Epidermal melanocyte (primary cell): Measurements from ENCODE around the gene KLHL29.
A peak's percentile ranks its signal among the peaks of the same experiment; 100 is the strongest.

Experiments
- DNase-seq: peaks from one replicate; pipeline ENCODE4 v3.0.0; 2011; ENCODE audit warnings: low spot score; ENCODE audit not compliant: insufficient read length

KLHL29 gene

DNA sequence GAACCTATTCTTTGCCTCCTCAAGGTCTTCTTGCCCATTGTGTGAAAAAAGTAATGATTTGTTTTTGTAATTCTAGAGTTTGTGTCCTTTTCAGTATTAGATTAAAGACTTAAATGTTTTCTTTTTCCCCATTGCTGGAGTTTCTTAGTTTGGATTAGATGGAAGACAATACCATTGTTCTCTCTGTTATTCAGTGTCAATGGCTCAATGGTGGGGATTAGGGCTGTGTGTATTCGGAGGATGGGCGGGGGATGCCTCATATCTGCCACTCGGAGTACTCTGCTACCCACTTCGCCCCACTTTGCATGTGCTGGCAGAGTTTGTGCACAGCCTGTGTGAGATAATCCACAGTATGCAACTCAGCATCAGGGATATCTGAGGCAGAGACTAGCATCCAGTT lies 90.1 kb downstream of the KLHL29 start:
- DNase-seq: no peak

DNA sequence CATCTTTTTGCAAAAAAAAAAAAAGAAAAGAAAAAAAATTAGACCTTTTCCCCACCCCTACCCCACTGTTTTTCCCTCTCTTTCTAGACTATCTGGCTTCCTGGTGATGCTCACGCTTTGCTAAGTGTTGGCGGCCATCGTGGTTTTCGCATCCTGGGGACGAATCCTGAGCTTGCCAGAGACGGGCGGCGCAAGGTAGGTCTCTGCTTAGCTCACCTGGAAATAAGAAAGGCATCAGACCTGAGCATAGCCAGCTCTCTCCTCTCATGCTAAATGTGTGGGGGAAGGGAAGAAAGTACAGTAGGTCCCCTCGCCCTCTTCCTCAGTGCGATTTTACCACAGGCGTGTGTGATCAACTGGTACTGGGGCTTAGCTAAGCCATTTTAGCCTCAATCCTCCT lies 90.5 kb downstream of the KLHL29 start:
- DNase-seq: no peak

DNA sequence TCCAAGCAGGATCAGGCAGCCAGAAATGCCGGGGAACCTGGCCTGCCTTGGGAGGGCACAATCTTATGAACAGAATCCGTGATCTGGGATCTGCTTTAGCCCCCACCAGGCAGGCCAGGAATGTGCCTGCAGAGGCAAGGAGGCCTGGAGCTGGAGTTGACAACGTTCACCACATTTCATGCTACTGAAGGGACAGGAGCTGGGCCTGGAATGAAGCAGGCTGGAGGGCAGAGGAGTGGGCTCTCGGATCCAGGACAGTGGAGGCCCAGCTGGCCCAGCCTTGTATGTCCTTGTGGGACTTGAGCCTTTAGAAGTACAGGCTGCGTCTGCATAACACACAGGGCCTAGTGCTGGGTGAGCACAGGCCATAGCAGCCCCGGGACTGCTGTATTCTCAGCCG lies 91.8 kb downstream of the KLHL29 start:
- DNase-seq: no peak

DNA sequence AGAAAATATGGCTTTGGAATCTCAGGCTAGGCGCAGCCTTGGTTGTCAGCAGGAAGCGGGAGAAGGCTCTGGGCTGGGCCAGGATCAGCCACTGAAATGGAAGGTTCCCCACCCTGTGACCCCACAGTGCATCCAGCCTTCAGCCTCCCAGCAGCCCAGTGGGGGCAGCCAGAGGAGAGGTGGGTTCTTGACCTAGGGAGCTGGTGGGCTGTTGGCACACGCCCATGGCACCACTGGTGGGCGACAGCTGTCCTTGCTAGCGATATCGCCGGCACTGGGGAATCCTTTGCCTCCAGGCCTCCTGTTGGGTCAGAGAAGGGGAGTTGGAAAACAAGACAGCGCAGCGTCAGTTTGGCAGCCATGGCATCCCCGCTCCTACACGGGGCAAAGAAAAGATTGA lies 92.4 kb downstream of the KLHL29 start:
- no peak for DNase-seq

DNA sequence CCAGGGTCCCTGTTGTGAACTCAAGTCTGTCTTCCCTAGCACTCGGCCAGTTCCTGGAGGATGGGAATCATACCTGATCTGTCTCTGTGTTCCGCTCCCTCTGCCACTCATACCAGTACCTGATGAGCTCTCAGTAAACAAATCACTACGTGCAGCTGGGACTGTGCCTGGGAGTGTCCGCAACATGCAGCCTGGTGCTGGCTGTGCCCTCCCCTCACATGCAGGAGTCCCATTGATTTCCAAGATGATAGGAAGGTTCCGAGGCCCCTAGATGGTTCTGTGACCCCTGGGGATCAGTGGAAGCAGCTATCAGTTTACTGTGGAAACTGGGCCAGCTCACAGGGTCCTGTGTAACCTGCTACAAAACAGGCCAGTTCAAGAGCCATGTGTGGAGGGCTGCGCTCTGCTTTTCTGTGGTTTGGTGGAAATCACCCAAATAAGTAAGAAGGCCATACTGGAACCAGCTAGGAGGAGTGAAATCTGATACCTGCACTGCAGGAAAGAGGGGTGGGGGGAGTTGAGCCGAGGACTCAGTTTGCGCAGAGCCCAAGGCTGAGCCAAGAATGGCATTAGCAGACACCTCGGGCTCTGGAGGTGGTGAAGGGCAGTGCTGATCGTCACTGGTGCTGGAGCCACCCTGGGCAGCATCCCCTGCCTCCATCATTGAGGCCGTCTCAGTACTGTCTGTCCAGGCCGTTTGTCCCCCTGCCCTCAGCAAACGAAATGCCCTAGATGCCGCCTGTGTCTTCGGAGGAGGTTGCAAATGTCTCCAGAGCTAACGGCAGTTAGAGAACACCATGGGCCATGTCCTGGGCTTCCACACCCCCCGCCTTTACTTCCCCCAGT lies 93.3 kb downstream of the KLHL29 start:
- DNase-seq: no peak

DNA sequence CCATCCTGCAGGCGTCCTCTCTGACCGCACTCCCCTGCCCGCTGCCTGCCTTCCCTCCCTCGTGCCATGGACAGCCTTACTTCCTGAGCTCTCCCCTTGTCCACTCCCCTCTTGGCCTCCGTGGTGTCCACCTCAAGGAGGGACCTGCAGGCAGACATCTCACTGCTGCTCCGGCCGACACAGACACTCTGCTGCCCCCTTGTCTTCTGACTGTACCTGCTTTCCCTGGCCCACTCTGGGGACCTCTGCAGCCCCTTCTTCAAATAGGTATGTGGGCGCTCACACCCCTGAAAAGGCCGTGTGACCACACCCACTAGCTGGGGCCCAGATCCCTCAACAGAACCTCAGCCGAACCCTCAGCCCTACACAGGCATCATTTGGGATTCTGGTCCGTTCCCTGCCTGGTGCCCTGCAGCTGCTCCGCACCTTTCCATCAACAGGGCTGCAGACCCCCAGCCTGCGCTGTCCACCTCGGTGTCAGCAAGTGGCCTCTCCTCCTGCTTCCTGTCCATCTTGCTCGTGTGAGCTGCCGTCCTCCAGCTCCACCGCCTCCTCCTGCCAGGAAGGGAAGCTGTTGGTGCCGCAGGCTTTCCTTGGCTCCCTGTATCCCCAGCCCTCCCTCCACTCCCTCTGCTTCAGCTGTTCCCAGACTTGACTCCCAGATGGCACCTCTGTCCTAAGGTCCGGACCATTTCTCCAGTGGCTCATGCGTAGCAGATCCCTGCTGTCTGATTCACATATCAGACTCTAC lies 94.1 kb downstream of the KLHL29 start:
- DNase-seq: no peak

DNA sequence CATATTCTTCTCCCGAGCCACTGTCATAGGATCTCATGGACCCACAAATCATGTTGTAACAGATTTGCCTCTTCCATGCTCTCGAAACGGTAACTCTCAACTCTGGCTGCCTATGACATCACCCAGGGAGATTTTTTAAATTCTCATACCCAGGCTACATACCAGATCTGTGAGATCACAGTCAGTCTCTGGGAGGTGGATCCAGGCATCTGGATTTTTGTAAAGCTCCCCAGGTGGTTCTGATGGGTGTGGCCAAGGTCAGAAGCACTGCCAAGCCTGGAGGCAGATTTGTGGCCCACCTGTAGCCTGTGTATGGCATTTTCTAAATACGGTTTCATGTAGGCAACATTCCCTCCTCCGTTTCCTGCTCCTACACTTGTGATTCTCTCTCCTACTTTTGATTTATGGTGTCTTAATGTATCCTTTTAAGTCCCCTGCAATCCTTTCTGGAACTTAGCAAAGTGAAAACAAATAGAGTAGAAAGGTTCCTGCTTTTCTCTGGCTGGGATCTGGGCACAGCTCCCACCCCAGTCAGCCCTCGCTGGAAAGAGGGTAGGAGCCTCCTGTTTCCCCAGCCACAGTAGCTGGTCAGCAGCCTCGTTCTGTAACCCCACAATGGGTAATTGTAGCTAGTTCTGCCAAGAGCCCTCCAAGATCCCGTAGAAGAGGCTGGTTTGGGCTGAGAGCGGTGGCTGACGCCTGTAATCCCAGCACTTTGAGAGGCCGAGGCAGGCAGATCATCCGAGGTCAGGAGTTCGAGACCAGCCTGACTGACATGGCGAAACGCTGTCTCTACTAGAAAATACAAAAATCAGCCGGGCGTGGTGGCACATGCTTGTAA lies 96.2 kb downstream of the KLHL29 start:
- no peak for DNase-seq

DNA sequence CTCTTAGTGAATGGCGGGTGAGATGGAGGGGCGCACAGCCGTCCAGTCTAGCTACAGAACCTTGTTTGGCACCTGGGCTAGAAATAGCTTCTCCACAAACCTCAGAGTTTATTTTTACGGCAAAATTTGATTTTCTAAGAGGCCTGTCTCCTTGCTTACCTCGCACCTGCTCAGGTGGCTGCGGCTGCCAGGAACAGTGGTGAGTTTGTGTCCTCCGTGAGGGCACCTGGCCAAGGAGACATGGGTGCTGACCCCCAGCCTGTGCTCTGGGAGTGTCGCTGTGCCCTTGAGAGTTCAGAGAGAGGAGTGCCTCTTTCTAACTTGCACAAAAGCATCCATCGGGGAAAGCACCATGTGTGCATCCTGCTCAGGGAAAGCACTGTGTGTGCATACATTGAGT lies 97.2 kb downstream of the KLHL29 start:
- no peak for DNase-seq

DNA sequence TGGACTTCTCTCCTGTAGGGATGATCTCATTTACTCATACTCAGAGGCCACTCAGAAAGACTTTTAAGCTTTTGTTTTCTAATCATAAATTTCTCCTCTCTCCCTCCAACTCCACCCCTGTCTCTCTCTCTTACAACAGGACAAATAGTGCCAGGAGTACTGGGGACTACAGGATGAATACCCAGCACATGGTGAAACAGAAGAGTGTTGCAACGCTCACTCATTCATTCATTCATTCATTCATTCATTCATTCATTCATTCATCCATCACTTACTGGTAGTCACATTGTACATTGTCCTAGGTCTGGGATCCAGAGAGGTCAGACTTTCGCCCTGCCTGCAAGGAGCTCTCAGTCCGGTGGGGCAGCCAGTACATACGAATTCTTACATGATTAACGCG lies 97.6 kb downstream of the KLHL29 start:
- DNase-seq: no peak

DNA sequence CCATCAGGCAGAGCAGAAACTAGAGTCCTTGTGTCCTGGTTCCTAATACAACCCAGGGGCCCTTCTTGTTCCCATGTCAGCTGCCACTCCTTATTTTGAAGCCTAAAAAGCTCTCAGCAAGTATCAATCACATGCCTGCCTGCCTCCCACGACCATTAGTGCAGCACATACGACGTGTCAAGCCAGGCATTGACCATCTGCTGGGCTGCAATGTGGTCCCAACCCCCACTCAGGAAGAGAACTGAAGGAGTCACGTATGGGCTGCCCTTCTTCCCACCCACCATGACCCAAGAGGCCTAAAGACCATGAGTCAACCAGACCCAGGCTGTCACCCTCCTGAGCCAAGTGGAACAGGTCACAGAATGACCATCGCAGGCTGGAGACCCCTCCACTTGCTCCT lies 98.8 kb downstream of the KLHL29 start:
- no peak for DNase-seq

DNA sequence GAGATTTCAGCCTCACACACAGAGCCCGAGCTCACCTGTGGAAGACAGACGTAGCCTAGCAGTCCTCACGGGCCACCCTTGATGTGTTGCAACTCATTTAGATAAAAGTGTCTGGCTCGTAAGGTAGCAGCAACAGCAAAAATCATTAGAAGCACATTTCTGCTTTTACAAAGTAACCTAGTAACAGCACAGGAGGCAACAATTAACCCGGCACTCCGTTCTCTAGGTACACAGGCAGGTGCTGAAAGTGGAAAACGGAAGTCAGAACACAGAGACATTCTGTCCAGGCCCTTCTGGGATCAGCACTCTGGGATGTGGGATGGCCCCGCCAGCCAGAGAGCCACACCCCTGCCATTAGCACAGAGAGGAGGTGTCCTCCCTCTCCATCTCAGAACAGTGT lies 99.3 kb downstream of the KLHL29 start:
- no peak for DNase-seq

DNA sequence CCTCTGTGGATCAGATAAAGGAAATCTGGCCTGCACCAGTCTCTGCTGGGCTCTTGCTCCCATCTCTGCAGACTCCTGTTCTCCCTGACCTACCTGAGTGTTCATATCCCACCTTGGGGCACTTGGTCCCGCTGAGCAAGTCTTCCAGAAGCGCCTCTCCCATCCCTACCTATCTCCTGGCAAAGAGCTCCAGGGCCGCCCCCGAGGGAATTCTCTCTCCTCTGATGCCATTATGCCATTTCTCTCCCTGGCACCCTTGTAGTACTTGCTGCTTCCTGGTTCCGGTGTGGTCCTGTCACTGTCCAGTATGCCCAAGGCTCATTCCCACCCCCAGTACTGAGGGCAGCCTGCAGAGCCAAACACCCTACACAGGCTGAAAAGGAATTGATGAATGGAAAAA lies 99.8 kb downstream of the KLHL29 start:
- no peak for DNase-seq

DNA sequence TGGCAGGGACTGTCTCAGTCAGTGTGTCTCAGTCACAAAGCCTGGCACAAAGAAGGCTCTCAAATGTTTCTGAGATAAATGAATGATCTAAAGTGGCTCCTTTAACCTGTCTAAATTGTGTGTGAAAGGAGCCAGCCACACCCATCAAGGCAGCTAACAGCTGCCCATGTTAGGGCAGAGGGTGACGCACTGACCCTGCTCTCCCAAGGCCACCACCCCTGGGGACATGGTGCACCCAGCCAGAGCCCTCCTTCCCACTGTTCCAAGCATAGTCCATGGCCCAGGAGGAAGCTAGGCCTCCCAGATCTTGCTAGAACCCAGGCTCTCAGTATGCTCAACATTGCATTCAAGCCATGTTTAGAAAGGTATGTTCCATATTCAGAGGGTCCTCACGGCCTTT lies 100.3 kb downstream of the KLHL29 start:
- no peak for DNase-seq

DNA sequence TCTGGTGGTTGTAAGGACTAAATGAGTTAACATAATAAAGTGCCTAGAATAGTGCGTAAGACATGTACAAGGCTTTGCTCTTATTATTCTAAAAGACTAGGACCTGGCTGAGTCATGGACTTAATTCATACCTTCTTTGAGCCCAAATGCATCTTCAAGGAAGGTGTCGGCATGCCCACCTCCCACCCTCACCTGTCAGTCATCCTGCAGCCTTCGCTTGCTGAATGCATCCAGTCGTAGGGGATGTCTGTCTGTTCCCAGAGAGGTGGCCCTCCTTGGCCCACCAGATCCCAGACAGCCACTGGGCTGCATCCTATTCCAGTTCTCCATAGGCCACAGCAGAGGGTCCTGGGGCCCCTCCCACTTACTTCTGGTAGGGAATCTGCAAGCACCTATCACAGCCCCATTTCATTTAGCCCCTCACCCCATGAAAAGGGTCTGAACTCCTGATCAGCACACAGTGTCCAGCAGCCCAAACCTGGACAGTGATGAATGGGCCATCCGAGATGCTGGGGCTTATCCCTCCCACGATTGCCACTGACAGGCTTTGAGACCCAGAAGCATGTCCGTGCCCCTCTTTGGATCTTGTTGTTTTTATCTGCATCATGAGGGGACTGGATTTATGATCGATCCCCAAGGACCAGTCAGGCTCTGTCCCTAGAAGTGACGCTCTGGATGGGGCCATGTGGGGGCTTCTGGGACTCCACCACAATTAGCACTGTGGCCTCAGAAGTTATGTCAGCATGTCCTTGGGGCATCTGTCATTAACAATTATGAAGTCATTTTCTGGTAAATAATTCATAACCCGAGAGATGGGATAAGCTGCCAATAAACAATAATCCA lies 101.1 kb downstream of the KLHL29 start:
- DNase-seq: no peak

DNA sequence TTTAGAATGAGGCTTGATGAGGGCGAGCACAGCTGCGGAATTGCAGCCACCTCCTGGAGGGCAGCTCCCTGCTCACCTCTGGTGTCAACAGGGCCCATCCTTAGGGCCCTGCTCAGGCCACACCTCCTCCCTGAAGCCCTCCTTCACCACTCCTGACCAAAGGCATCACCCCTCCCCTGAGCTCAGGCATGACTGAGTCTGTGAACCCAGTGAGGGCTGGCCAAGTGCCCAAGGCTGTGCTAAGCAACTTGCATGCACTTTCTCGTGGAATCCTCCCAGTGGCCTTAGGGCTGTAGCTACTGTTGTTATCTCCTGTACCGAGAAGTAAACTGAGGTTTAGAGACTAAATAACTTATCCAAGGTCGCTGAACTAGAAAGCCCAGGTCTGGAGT lies 101.7 kb downstream of the KLHL29 start:
- no peak for DNase-seq

DNA sequence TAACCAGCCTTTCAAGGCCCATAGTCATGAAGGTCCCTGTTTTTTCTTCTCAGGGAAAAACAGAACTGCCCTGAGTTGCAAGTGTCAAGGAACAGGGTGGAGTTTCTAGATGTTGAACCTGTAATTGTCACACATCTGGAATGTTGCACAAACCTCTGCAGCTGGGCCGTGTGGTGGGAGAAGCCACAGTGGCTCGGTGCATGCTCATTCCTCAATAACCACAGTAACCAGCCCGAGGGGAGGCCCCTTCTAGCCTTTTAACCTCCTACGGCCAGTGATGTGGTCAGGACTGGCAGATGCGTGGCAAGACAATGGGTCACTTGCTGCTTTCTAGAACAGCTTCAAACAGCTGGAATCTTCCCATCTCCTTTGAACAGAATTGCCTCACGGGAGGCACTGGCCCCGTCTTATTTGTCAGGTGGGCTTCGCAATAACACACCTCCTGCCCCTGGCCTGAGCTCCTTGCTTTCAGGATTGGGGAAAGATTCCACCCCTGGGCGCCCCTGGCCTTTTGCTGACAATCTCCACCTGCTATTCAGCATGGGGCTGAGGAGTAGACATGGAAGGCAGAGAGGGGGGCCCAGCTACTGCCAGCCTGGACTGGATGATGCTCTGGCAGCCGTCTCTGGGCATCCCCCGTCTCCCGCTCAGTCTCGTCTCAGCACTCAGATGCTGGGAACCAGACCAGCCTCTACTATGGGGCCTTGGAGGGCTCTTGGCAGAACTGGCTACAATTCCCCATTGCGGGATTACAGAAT lies 102.9 kb downstream of the KLHL29 start:
- peak; percentile 23 for DNase-seq

DNA sequence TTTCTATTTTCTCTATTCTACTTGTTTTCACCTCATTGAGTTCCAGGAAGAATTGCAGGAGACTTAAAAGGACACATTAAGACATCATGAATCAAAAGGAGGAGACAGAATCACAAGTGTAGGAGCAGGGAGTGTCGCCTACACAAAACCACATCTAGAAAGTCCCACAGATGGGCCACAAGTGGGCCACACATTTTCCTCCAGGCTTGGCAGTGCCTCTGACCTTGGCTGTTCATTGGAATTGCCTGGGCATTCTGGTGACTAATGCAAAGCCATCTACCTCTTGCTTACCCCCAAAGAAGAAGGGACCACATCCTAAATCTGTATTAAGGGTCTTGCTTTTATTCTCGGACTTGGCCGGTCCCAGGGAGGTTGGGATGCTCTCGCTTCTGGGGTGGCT lies 103.6 kb downstream of the KLHL29 start:
- no peak for DNase-seq

DNA sequence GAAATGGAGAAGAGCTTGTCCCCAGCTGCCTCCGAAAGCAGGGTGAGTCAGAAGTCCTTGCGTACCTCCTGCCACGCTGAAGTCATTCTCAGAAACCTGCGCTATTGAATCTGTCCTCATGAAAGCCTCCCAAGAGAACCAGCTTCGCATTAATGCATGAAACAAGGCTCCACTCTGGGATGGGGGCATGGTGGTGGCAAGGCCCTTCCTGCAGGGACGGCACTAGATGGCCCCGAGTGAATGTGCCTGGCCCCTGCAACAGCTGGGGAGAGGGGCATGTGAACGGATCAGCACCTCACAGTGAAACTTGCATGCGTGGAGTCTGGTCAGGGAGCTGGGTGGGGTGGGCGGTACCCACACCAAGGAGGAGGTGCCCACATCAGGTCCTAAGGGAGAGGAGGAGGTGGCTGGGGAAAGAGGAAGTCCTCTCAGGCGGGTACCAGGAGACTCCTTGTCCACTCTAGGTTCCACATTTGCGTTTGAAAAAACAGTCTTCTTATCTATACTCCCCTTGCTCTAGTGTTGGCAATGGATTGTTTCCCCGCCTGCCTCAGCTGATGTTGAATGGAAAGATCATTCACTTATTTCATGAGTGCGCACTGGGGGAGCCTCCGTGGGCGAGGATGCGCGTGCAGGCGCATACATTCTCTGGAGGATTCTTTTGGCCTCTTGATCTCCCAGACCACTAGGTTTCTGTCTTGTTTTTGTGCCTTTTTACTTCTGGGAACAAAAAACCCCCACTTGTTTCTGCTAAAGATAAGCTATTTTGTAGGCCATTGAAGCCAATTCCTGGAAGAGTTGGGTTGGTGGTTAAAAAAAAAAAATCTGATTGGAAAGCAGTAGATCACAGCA lies 104.7 kb downstream of the KLHL29 start:
- no peak for DNase-seq

DNA sequence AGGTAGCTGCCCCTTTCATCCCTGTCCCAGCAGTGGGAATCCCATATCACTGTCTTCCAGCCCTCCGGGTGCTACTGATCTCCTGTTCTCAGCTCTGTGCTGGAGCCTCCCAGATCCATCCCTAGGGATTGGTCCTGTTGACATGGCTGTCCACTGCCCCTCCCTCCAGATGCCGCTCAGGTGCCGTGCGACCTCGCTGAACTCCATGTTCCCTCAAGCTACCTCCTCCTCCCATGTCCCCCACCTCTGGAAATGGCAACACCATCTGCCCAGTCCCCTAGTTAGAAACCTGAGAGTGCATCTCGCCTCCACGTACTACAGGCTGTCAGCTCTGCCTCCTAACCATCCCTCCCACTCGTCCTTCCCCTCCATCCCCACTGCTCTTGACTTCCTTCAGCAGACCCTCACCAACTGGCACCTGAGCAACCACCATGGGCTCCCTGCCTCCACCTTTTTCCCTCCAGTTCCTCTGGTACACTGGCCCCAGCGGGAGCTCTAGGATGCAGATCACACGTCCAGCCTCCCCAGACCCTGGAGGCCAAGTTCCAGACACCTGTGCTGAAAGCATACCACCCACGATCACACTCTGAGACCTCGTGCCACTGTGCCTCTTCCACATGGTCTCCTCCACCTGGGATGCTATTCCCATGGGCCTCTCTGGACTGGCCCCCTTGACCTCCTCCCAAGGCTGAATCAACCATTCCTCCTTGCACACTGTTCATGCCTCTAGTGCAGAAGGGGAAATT lies 106.8 kb downstream of the KLHL29 start:
- no peak for DNase-seq
